ENCODE measurements around the gene ACTR3.

DNA sequence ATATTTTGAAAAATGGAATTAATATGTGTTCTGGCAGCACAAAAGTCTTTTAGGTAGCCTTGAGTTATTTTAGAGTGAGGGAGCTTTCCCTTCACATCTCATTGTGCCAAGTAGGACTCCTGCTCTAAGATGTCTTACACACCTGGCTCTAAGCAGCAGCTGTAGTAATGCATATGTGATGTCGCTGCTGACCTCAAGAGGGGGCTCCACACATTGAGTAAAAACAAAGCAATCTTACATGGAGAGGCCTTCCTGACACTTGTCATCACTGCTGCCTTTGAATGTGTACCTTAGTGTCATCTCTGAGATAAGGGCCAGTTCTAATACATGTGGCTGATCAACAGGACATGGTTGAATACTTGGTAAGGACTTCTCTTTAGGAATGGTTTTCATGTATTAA, 75.8 kb downstream of the ACTR3 start:
- TF ChIP-seq CTCF (conservative IDR thresholded peaks at IDR 0.05 in 1 of 2, IDR thresholded peaks at IDR 0.05 in 1 of 2; ENCODE audit: extremely low read depth in 1 of 2, insufficient read depth in 1 of 2, low read depth in 1 of 2, low read length in 2 of 2) (peak; percentile 51 to 56), EZH2 (IDR thresholded peaks at IDR 0.05; ENCODE audit: borderline replicate concordance, low read length) (no peak)

Data from mammary epithelial cell (primary cell).